HepG2 (cell line): ENCODE results near the gene ME3. TPM values are rescaled to one million over a fixed set of nuclear protein-coding genes. Genes with fewer than 3 reads are reported as not detected.

ENCODE experiments used
- ATAC-seq: fragments of 200-7000 bp; cut with Tn5 transposase; 3 replicates; pipeline ENCODE4 v1.9.1; 2020; ENCODE audit warnings: mild to moderate bottlenecking, moderate library complexity
- BruUV-seq: library from RNA; stranded (reverse); fragments of 400-500 nt; replicated peaks from 2 replicates; lab custom pipeline; 2021; lab: Mats Ljungman, UMichigan
- CTCF ChIA-PET: fragments of 300-600 bp; formaldehyde crosslinking; extraction: SDS; loops from one replicate; lab custom pipeline; 2021; ENCODE audit warnings: low total read pairs, inconsistent platforms, low intra/inter-chr PET ratio; lab: Yijun Ruan, JAX
- POLR2A ChIA-PET: fragments of 350-600 bp; sonication (Branson Sonifier 250); formaldehyde crosslinking; loops from one replicate; lab custom pipeline; 2020; ENCODE audit warnings: antibody characterized with exemption, inconsistent platforms; lab: Yijun Ruan, JAX
- DNase-seq: peaks from one replicate; pipeline ENCODE4 v3.0.0-alpha.2; 2015; ENCODE audit warnings: low spot score
- FAIRE-seq: peaks from 3 replicates; lab custom pipeline; 2011; peaks lifted over from hg19 to GRCh38; lab: Jason Lieb, UNC
- H2AFZ ChIP-seq: one replicate; pipeline ENCODE4 v1.6.1; 2011; ENCODE audit warnings: low read length, inconsistent platforms
- H3K27ac ChIP-seq: fragments of 300-600 bp; 3 replicates; pipeline ENCODE4 v1.8.0; 2011; ENCODE audit warnings: mixed run types, mild to moderate bottlenecking, mixed read lengths, low read length, inconsistent platforms; ENCODE audit not compliant: insufficient read depth; ENCODE audit errors: extremely low read length
- H3K27me3 ChIP-seq, 2 experiments: fragments of 200-600 bp in 1 of 2; 2 replicates in 1 of 2; 3 replicates in 1 of 2; pipeline versions ENCODE4 v1.6.0 to v1.8.0; 2011; ENCODE audit warnings: low read length in 2 of 2, mild to moderate bottlenecking in 2 of 2, moderate library complexity in 2 of 2, inconsistent platforms in 1 of 2; ENCODE audit not compliant: insufficient read depth in 2 of 2, control insufficient read depth in 1 of 2
- H3K36me3 ChIP-seq, 2 experiments: fragments of 200-600 bp in 1 of 2; replicated peaks in 1 of 2; 2 replicates in 1 of 2; 3 replicates in 1 of 2; pipeline versions ENCODE4 v1.5.1 to v1.8.0; 2011; ENCODE audit warnings: low read length in 2 of 2, inconsistent platforms in 1 of 2; ENCODE audit not compliant: insufficient read depth in 2 of 2, control insufficient read depth in 1 of 2
- H3K4me1 ChIP-seq: 2 replicates; pipeline ENCODE4 v1.5.1; 2012; ENCODE audit warnings: low read length, inconsistent platforms; ENCODE audit not compliant: insufficient read depth
- H3K4me2 ChIP-seq: 2 replicates; pipeline ENCODE4 v1.6.0; 2011; ENCODE audit warnings: low read depth, low read length, inconsistent platforms
- H3K4me3 ChIP-seq, 3 experiments: fragments of 200-600 bp in 1 of 3; sonication (generic), shearing (Covaris generic) in 1 of 3; replicated peaks in 1 of 3; 2 replicates each; pipeline ENCODE4 v1.5.1; 2011 to 2016; ENCODE audit warnings: low read length in 3 of 3, inconsistent platforms in 2 of 3, low read depth in 2 of 3, mild to moderate bottlenecking in 2 of 3, control low read depth in 1 of 3, mixed read lengths in 1 of 3; ENCODE audit not compliant: insufficient read depth in 1 of 3
- H3K79me2 ChIP-seq: one replicate; pipeline ENCODE4 v1.6.1; 2011; ENCODE audit warnings: low read length, inconsistent platforms; ENCODE audit not compliant: insufficient read depth
- H3K9ac ChIP-seq: 2 replicates; pipeline ENCODE4 v1.6.0; 2011; ENCODE audit warnings: mild to moderate bottlenecking, low read depth, low read length, inconsistent platforms; ENCODE audit not compliant: insufficient read depth
- H3K9me3 ChIP-seq: 2 replicates; pipeline ENCODE4 v1.5.1; 2012; ENCODE audit warnings: mild to moderate bottlenecking, low read length
- H4K20me1 ChIP-seq: 2 replicates; pipeline ENCODE4 v1.6.0; 2011; ENCODE audit warnings: inconsistent platforms, mild to moderate bottlenecking, low read length, moderate library complexity; ENCODE audit not compliant: insufficient read depth
- CAMTA2 ChIP-seq: sonication (generic); formaldehyde crosslinking; IDR thresholded peaks from 2 replicates; pipeline ENCODE4 v1.4.0; 2020; ENCODE audit warnings: mild to moderate bottlenecking, missing genetic modification reagents, borderline replicate concordance
- CREM ChIP-seq, 2 experiments: sonication (generic) in 1 of 2; formaldehyde crosslinking in 1 of 2; IDR thresholded peaks; 2 replicates each; pipeline versions ENCODE4 v1.4.0 to v1.6.1; 2016 to 2020; ENCODE audit warnings: antibody characterized with exemption in 1 of 2, mild to moderate bottlenecking in 1 of 2, missing genetic modification reagents in 1 of 2
- CTCF ChIP-seq: sonication (generic); formaldehyde crosslinking; IDR thresholded peaks from 2 replicates; pipeline ENCODE4 v1.5.0; 2020; ENCODE audit warnings: mild to moderate bottlenecking, missing genetic modification reagents, moderate library complexity
- FOSL2 ChIP-seq: sonication (generic); formaldehyde crosslinking; IDR thresholded peaks from 2 replicates; pipeline ENCODE4 v1.4.0; 2020; ENCODE audit warnings: missing genetic modification reagents
- IRF2 ChIP-seq: IDR thresholded peaks from 2 replicates; pipeline ENCODE4 v1.6.1; 2018; ENCODE audit warnings: missing genetic modification reagents, missing compliant biosample characterization
- JDP2 ChIP-seq: sonication (generic); formaldehyde crosslinking; IDR thresholded peaks from 2 replicates; pipeline ENCODE4 v1.8.1; 2022; ENCODE audit warnings: missing genetic modification reagents, borderline replicate concordance
- PHF8 ChIP-seq: sonication (generic); formaldehyde crosslinking; IDR thresholded peaks from 2 replicates; pipeline ENCODE4 v1.5.0; 2020; ENCODE audit warnings: missing genetic modification reagents
- RFXAP ChIP-seq: sonication (generic); formaldehyde crosslinking; IDR thresholded peaks from 2 replicates; pipeline ENCODE4 v1.4.0; 2020; ENCODE audit warnings: missing genetic modification reagents, borderline replicate concordance
- STAG1 ChIP-seq: sonication (generic); formaldehyde crosslinking; IDR thresholded peaks from 2 replicates; pipeline ENCODE4 v1.4.0; 2020; ENCODE audit warnings: missing genetic modification reagents
- WGBS: methylation state at CpG from one replicate; pipeline ENCODE4 v1.1.6; 2017; ENCODE audit warnings: low lambda C conversion rate; 5-methylcytosine and 5-hydroxymethylcytosine counted together
- in situ Hi-C: cut with HindIII; loops from 2 replicates; pipeline ENCODE4 v1.10.0; 2017; ENCODE audit warnings: low pct_unique_long_range_greater_than_20kb; ENCODE audit not compliant: extremely low pct_ligation_motif_present
- intact Hi-C: fragments of 100-400 bp; cut with micrococcal nuclease; formaldehyde crosslinking; loops from one replicate; pipeline ENCODE4 v1.10.0; 2022; ENCODE audit not compliant: unreplicated experiment
- polyA plus RNA-seq, 8 experiments: library from polyadenylated mRNA; depleted of rRNA in 3 of 8; stranded (reverse) in 7 of 8; unstranded in 1 of 8; fragments of >200 nt; fragmentation: Illumina TruSeq in 4 of 8; extraction: Trizol in 4 of 8; gene quantifications; 2 replicates each; pipeline versions ENCODE4 v1.2.1 to v1.2.3, GENCODE V29; 2011 to 2016; ENCODE audit warnings: low read depth in 4 of 8, missing spikeins in 1 of 8, mixed read lengths in 1 of 8; ENCODE audit not compliant: insufficient read depth in 1 of 8
- total RNA-seq, 5 experiments: library from RNA; depleted of rRNA; stranded (reverse); fragments of >200 nt; fragmentation: Illumina TruSeq; extraction: Trizol; gene quantifications; 2 replicates each; pipeline ENCODE4 v1.2.3, GENCODE V29; 2016; ENCODE audit warnings: low read depth in 1 of 5

The ME3 gene
- total and polyA plus RNA-seq, 2 of the 13 experiments (the other 11 are each of a cell fraction or from before 2014, with no cell fraction given) = not detected

GRCh38 chr11:86632499-86633269, 39.7 kb downstream of the ME3 start:
- H3K4me3 ChIP-seq = no peak overlapping the region
- no TSS peak for BruUV-seq
- TF ChIP-seq PHF8 (no peak), STAG1 (CRISPR knock-in tag) (peak; percentile 58), CAMTA2 (no peak), IRF2 (CRISPR knock-in tag) (no peak), FOSL2 (peak; percentile 65), RFXAP (no peak), CREM (IDR thresholded peaks at IDR 0.05) (no peak), CREM (CRISPR knock-in tag; IDR thresholded peaks at IDR 0.05) (no peak), CTCF (CRISPR knock-in tag) (peak; percentile 48), JDP2 (no peak)
- DNase-seq = peak; percentile 28
- H3K4me2 ChIP-seq = no peak overlapping the region
- ChIA-PET POLR2A (no interaction called here), CTCF (no interaction called here)
- ATAC-seq = peak; percentile 92
- H3K9ac ChIP-seq = no peak overlapping the region
- FAIRE-seq = no peak
- H3K4me1 ChIP-seq = no peaks in the 10 kb centered on the region
- H3K27me3 ChIP-seq = peaks cover 0 to 24% of the 10 kb centered on the region in 2 experiments; a peak in 1 of 5 replicates
- no peaks in the 10 kb centered on the region for H4K20me1 ChIP-seq
- intact Hi-C loops (loop anchor here (1.0 kb wide), 1 partner anchor 186 kb away; no protein-coding TSS in a partner anchor), in situ Hi-C loops (no loop called here)
- no peaks in the 10 kb centered on the region for H3K36me3 ChIP-seq
- no CpG with 5 or more reads among the region's 6 CpGs for WGBS
- H2AFZ ChIP-seq = no peak overlapping the region
- no peaks in the 10 kb centered on the region for H3K9me3 ChIP-seq
- no peak overlapping the region for H3K27ac ChIP-seq
- H3K79me2 ChIP-seq = no peaks in the 10 kb centered on the region
